ENCODE data around the gene TBL1X. TPM values are rescaled to one million over a fixed set of nuclear protein-coding genes. Genes with fewer than 3 reads are reported as not detected.
A peak's percentile ranks its signal among the peaks of the same experiment; 100 is the strongest.

Gene TBL1X
- total and polyA plus RNA-seq, 12 donors = 1.8 to 14.1 (median 9.8) TPM

DNA sequence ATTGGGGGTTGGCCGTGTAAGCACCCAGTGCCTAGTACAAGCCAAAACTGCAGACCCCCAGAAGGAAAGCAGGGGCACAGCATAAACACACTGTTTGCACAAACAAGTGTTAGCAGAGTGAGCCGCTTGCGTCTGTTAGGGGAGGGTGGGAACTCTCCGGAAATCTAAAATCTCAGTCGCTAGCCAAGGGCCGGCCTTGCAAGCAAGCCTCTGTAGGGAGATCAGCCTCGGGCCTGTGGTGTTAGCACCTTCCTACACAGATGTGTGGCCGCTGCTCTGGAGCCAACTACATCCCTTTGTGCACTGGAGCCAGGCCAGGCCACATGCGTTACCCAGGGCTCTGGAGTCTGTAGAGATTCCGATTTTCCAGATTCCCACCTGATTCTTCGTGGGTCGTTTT, 233.7 kb downstream of the TBL1X start:
- H3K4me1 ChIP-seq = no peaks in the 10 kb centered on the region
- TF ChIP-seq, protein P1, sequence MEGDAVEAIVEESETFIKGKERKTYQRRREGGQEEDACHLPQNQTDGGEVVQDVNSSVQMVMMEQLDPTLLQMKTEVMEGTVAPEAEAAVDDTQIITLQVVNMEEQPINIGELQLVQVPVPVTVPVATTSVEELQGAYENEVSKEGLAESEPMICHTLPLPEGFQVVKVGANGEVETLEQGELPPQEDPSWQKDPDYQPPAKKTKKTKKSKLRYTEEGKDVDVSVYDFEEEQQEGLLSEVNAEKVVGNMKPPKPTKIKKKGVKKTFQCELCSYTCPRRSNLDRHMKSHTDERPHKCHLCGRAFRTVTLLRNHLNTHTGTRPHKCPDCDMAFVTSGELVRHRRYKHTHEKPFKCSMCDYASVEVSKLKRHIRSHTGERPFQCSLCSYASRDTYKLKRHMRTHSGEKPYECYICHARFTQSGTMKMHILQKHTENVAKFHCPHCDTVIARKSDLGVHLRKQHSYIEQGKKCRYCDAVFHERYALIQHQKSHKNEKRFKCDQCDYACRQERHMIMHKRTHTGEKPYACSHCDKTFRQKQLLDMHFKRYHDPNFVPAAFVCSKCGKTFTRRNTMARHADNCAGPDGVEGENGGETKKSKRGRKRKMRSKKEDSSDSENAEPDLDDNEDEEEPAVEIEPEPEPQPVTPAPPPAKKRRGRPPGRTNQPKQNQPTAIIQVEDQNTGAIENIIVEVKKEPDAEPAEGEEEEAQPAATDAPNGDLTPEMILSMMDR (IDR thresholded peaks at IDR 0.05) = no peak
- no peak overlapping the region for H3K27ac ChIP-seq
- 94 to 96% methylated on average over 12 of the region's 12 CpGs for WGBS, 2 donors
- no peaks in the 10 kb centered on the region for H3K9me3 ChIP-seq
- peaks cover 0 to 25% (median 0%) of the 10 kb centered on the region in 9 donors for H3K36me3 ChIP-seq
- ATAC-seq = no peak
- H3K4me3 ChIP-seq = no peak overlapping the region
- no peaks in the 10 kb centered on the region for H3K27me3 ChIP-seq
- no peak for DNase-seq
- intact Hi-C loops (cut with DNase I) = loop anchor here in 1 of 10 donors (10.0 kb wide), 1 partner anchor 354 kb away; no protein-coding TSS in a partner anchor

DNA sequence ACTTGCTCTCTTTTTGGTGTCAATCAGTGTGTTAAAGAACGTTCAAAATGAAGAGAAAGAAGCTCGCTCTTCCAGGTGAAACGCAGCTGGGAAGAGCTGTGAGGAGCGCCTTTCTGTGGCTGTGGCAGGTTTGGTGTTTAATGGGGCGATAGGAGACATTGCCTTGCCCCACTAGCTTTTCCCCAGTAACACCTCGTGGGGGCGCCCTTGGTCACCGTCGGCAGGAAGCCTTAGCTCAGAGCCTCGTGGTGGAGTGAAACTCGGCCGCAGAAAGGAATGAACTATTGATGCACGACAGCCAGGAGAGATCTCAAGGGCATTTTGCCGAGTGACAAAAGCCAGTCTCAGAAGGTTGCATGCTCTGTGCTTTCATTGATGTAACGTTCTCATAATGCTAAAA, 235.7 kb downstream of the TBL1X start:
- WGBS, 2 donors = 78 to 81% methylated on average over 15 of the region's 15 CpGs

DNA sequence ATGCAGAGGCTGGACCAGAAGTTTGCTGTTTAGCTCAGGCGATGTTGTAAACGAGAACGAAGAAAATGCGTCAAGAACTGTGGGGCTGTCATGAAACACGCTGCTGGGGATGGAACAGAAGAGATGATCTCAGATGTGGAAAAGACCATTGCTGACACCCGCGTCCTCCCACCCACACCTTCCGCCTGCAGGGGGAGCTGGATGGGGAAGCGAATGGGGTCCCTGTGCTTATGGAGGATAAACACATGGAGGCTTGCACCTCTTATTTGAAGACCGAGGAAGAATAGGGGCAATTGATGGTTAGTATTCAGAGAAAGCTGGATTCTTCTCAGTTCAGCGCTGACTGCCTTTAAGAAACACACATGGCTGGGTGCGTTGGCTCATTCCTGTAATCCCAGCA, 236.9 kb downstream of the TBL1X start:
- ATAC-seq (no peak), DNase-seq (no peak)
- peaks cover 0 to 9% (median 0%) of the 10 kb centered on the region in 11 donors for H3K9me3 ChIP-seq
- no peak overlapping the region for H3K4me3 ChIP-seq
- no peaks in the 10 kb centered on the region for H3K27me3 ChIP-seq
- H3K27ac ChIP-seq = no peak overlapping the region
- intact Hi-C loops (cut with DNase I) = loop anchor here in 4 of 10 donors (10.0 kb wide), 3 partner anchors 727 to 877 kb away; no protein-coding TSS in a partner anchor
- 97 to 98% methylated on average over 12 of the region's 12 CpGs for WGBS, 2 donors
- H3K4me1 ChIP-seq = no peaks in the 10 kb centered on the region
- TF ChIP-seq, protein P1 (IDR thresholded peaks at IDR 0.05) = no peak
- peaks cover 0 to 25% (median 0%) of the 10 kb centered on the region in 9 donors for H3K36me3 ChIP-seq

More for the DNA sequence above, 235.7 kb downstream of the TBL1X start:
- Histone ChIP-seq H3K9me3 (peaks cover 0 to 9% (median 0%) of the 10 kb centered on the region in 11 donors), H3K27me3 (no peaks in the 10 kb centered on the region), H3K4me1 (no peaks in the 10 kb centered on the region), H3K27ac (no peak overlapping the region), H3K36me3 (peaks cover 0 to 25% (median 0%) of the 10 kb centered on the region in 9 donors), H3K4me3 (no peak overlapping the region)
- DNase-seq (no peak), ATAC-seq (no peak)
- TF ChIP-seq, protein P1 (IDR thresholded peaks at IDR 0.05) = no peak
- intact Hi-C loops (cut with DNase I) = loop anchor here in 4 of 10 donors (10.0 kb wide), 3 partner anchors 726 to 876 kb away; no protein-coding TSS in a partner anchor

DNA sequence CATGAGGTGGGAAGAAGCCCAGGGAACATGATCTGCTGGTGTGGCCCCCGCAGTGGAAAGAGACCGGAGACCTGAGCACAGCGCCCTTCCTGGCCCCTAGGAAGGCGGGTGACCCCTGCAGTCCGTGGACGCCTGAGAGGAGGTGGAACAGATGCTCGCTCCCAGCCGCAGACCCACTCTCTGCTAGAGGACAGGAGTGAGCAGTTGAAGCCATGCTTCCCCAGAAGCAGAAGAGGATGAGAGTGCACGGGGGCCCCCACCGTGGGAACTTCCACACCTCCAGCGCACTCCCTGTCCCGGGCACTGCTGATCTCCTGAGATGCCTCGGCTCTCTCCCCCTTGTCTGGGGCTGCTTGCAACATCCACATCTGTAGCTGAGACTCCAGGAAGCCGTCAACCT, 238.5 kb downstream of the TBL1X start:
- intact Hi-C loops (cut with DNase I) = loop anchor here in 4 of 10 donors (10.0 kb wide), 3 partner anchors 729 to 879 kb away; no protein-coding TSS in a partner anchor
- H3K27ac ChIP-seq = no peak overlapping the region
- H3K4me3 ChIP-seq = no peak overlapping the region
- peaks cover 0 to 9% (median 0%) of the 10 kb centered on the region in 11 donors for H3K9me3 ChIP-seq
- WGBS, 2 donors = 96 to 98% methylated on average over 13 to 14 of the region's 14 CpGs
- TF ChIP-seq, protein P1 (IDR thresholded peaks at IDR 0.05) = no peak
- ATAC-seq (peak in 1 of 8 donors; percentile 32), DNase-seq (no peak)
- H3K36me3 ChIP-seq = peaks cover 0 to 14% (median 0%) of the 10 kb centered on the region in 9 donors
- H3K27me3 ChIP-seq = no peaks in the 10 kb centered on the region
- H3K4me1 ChIP-seq = no peaks in the 10 kb centered on the region
